ENCODE data around the gene TMEM139.

TMEM139 gene

DNA sequence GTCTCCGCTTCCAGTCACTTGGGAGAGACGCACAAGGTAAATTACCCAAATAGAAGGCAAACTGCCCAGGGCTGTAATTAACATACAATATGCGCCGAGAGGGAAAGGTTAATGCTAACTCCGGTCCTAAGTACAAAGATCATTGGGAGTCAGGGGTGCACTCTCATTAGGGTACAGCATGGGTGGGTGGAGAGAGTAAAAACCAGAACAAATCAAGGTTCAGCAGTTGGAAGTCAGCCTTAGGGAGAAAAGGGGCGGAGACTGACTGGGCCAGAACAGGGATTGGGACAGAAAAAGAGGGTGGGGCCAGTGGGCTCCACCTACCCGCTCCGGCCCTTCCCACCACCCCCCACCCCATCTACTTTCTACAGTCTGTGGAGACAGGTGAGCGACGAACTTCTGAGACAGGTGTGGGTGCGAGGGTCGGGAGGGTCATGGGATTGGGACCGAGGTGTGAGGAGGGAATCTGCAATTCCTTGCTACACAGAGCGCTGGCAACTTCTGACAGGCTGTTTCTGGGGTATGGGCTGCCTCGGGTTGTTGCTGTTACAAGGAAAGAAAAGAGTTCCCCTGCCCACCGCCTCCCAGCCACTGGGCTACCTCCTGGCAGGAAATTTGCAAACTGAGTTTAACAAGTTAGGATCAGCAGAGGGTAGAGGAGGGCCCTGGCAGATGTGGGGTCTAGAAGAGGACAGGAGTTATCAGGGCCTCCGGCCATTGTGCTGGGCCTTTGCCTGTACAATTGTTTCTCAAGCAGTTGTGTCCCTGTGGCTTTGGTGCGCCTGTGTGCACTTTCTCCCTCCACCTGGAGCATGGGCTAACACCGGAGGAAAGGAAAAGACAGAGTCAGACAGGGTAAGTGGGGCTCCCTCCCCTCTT, at the start of gene TMEM139:
TSS of gene TMEM139 (plus strand) at position 368 of the 879 bp plus-strand sequence. CDS start 1,000 bp downstream, outside the sequence.
- DNase-seq, result no peak

DNA sequence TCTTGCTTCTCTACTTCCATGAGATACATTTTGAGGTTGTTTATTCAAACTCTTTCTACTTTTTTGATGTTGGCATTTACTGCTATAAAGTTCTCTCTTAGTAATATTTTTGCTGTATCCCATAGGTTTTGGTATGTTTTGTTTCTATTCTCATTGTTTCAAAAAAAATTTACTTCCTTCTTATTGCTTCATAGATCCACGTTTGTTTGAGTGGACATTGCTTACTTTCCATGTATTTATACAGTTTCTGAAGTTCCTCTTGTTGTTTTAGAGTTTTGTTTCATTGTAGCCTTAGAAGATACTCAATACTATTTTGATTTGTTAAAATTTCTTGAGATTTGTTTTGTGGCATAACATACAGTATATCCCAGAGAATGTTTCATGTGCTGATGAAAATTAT, 49.2 kb upstream of the TMEM139 start:
- DNase-seq, result no peak

DNA sequence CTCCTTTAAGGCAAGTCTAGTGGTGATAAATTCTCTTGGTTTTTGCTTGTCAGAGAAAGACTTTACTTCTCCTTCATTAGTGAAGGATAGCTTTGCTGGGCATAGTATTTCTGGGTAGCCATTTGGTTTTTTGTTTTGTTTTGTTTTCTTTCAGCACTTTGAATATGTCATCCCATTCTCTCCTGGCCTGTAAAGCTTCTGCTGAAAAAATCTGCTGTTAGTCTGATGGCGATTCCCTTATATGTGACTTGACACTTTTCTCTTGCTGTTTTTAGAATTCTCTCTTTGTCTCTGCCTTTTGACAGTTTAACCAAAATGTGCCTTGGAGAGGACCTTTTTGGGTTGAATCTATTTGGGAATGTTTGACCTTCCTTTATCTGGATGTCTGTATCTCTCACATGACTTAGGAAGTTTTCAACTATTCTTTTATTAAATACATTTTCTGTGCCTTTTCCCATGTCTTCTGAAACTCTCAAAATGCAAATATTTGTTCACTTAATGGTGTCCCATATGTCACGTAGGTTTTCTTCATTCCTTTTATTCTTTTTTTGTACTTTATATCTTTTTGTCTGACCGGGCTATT, 48.3 kb upstream of the TMEM139 start:
- DNase-seq, result no peak

DNA sequence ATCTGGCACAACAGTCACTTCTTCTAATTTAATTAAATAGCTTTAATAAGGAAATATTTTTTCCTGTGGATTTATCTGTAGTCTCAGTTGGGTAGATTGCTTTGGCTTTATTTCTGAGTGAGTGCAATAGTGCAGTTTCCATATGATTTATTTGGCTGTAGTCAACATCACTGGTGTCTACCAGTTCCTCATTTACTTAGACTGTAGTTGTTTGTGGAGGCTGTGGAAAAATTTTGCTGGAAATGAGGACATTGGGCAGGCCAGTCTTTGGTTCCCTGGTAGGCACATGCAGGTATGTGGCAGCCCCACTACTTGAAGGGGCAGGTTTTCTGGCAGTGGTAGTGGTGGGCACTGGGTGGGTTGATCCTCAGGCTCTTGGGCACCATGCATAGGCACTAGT, 47.4 kb upstream of the TMEM139 start:
- DNase-seq, result no peak

DNA sequence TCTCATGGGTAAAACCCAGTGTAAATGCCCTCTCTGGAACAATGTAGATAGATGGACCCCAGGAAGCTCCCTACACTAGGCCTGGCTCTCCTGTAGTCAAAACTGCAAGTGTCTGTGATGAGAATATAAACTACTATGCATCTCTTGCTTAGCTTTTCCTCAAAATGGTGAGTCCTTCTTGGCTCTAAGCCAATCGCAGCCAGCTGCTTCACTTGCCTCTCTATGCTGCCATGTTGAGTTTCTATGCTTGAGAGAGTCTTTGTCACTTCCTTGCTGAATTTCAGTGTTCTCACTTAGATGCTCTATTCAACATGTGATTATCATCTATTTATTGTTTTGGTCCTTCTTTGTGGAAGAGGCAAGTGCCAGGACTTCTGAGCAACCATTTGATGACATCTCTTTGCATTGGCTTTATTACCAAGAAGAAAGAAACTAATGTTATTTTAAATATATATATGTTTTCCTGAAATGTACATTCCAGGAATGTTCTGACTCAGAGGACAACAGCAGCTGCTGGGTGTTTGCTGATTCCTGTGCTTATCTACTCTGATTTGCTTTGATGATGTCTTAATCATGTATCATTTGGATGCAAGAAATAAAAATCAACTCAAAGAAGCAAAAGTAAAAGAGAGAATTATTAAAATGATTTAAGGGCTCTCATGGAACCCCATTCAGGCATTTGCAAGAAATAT, 46.3 kb upstream of the TMEM139 start:
- no peak for DNase-seq

DNA sequence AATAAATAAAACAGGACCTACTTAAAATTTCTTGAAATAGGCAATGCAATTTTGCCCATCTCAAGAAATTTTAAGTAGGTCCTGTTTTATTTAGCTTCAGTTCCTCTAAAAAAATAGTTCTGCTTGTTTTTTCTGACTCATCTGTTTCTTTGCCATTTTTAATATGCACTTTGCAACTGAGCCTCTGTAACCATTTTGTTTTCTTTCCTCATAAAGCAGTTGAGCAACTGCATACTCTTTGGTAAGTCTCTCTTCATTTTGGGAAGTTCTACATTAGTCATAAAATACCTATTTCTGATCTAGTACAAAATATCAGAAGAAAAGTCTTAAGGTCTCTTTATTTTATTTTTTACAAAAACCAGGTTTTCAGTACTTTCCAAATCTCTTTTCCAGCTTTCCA, 44.9 kb upstream of the TMEM139 start:
- no peak for DNase-seq

DNA sequence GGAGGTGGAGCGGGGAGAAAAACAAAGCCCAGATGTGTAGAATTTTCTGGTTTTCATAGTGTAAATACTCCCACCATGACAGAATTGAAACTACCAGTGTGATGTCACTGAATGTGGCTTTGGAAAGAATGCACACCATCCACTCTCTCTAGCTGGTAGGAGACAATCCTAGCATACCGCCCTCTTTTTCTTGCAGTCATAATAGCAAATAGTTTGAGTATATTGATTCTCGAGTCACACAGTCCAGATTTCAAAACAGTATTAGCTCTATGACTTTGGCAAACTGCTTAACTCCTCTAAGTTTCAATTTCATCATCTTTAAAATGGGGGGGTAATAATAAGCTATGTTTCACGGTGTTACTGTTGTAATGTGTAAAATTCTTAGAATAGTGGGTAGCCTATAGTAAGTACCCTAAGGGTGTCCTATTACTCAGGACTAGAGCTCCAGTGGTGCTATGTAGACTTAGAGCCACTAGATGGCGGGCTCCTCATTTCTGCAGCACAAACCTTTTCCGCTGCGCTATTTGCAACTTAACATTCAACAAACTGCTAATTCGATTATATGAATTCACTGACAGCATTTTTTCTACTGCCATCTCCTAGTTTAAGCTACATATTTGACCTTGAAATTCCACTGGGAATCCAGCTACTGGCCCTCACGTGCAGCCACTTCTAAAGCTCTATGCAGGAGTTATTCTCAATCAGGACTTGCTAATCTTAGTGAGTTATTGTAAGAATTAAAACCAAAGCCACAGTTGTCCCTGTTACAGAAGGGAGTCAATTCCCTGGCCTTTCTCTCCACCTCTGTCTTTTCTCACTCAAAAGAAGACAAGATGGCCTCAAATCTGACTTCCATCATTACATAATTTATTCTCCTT, 44.2 kb upstream of the TMEM139 start:
- DNase-seq, result peak; percentile 34 to 44

DNA sequence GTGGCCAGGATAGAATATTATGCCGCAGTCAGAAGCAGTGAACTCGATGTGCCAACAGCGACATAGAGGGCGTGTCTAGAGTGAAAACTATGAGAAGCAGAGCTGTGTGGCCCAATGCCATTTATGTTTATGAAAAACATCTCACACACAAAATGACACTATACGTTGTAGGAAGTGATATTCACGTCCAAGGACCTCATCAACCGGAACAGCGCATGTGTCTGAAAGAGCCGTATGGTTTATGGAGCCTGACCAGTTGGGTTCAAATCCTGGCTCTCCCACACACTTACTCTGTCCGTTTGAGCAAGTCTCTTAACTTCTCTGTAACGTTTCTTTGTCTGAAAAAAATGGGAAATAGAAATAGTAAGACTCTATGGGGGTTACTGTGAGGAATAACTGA, 42.5 kb upstream of the TMEM139 start:
- DNase-seq, result no peak

DNA sequence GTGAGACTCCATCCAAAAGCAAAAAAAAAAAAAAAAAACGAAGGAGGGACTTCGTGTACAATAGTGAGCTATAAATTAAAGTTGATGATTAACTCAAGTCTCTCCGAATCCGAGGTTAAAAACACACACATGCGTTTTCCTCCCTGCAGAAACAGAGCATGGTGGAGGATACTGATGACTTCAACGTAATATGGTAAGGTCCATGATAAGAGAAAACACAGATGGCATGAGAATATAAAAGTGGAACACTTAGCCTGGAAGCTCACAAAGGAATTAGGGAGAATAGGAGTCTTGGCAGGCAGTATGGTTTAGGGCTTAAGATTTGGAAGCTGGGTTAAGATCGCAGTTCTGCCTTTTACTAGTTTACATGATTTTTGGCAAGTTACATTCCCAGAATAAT, 41.6 kb upstream of the TMEM139 start:
- DNase-seq, result no peak

DNA sequence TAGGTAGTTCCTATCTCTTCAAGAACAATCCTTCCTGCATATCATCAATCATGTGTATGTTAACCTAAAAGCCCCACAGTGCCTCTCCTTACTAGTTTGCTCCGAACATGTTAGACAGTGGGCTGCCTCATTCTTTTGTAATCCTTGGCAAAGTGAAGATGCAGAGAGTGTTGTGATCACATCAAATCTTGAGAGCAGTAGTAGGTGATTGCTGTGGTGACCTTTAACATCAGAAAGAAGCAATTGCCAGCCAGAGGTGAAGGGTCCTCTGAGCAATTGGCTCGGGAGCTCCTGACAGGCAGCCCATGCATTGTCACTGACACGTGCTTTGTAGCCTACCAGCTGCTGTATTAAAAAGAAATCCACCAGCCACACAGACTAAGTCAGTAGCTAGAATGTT, 41.1 kb upstream of the TMEM139 start:
- no peak for DNase-seq

DNA sequence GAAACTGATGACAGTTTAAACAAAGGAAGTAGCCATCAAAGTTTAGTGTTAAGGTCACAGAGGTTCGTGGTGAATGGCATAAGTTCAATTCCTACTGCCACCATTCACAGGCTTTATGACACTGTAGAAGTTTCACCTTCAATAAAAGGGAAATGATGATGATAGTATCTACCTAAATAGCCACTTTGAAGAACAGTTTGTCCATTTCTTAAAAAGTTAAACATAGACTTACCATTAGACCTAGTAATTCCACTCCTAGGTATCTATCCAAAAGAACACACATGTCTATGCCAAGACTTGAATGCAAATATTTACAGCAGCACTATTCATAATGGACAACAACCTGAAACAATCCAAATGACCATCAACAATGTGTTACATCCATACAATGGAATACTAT, 40.4 kb upstream of the TMEM139 start:
- no peak for DNase-seq

DNA sequence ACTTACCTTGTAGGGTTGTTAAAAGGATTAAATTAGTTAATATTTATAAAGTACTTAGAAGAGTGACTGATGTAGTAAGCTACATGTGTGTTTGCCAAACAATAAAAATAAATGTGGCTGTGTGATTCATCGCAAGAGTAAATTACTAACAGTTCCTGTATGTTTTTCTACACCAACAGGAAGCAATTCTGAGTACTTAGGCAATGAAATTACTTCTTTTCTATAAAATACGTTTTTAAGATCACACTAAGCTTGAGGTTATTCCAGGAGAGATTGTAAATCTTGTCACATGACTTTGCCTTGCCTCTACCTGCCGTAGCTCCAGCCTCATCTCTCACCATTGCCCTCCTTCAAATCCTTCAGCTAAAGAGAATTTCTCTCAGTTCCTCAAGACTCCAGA, 39.6 kb upstream of the TMEM139 start:
- no peak for DNase-seq

DNA sequence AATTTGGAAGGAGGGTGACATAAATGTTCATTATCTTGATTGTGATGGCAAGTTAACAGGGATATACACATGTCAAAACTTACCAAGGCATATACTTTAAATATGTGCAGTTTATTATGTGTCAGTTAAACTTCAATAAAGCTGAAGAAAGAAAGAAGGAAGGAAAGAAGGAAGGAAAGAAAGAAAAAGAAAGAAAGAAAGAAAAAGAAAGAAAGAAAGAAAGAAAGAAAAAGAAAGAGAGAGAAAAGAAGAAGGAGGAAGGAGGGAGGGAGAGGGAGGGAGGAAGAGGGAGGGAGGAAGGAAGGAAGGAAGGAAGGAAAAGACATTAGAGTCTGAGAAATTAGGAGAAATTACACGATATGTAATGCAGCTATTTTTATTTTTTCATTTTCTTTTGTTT, 37.4 kb upstream of the TMEM139 start:
- DNase-seq, result no peak

DNA sequence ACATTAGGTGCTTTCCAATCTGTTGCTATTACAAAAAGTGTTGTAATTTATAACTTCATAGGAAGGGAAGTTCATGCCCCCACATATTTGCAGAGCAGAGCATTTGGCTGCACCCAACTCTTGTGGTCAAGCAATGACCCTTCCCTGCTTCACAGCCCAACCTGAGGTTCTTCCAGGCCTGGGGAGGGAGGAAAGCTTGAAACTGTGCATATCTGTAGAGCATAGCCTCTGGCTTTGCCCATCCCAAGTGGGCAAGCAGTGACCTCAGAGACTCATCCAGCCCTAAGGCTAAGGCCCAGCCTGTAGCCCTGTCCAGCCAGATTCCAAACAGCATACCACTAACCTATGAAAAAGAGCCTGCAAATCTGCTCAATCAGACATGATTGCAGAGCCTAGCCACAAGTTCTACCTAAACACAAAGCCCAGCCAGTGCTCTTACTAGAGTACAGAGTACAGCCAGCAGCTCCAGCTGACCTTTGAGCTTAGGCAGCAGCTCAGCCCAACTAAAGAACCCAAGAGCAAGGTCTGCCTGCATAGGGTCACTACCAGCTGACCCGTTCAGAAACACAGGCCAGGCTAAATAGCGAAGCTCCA, 35.9 kb upstream of the TMEM139 start:
- no peak for DNase-seq

DNA sequence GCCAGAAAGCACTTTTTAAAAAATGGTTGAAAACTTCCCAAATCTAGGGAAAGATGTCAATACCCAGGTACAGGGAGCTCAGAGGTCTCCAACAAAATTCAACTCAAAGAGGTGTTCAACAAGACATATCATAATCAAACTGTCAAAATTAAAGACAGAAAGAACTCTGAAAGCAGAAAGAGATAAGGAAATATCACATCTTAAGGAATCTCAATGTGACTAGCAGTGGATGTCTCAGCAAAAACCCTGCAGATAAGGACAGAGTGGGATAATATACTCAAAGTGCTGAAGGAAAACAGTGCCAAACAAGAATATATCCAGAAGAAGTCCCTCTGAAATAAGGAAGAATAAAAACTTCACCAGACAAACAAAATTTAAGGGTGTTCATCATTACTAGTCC, 34.6 kb upstream of the TMEM139 start:
- no peak for DNase-seq

DNA sequence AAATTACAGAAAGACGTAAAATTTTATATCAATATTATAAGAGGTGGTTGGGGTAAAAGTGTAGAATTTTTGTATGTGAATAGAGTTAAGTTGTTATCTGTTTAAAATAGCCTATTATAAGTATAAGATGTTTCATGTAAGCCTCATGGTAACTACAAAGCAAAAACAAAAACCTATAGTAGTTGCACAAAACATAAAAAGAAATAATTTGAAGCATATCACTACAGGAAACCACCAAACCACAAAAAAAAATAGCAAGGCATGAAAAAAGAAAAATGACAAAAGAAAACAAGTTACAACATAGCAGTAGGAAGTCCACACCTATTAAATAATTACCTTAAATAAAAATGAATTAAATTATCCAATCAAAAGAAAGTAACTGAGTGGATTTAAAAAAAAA, 33.9 kb upstream of the TMEM139 start:
- no peak for DNase-seq

DNA sequence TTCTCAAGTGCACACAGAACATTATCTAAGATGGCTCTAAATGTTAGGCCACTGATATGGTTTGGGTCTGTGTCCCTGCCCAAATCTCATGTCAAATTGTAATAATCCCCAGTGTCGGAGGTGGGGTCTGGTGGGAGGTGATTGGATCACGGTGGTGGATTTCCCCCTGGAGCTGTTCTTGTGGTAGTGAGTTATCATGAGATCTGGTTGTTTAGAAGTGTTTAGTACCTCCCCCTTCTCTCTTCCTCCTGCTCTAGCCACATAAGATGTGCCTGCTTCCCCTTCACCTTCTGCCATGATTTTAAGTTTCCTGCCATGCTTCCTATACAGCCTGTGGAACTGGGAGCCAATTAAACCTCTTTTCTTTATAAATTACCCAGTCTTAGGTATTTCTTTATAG, 32.8 kb upstream of the TMEM139 start:
- no peak for DNase-seq

DNA sequence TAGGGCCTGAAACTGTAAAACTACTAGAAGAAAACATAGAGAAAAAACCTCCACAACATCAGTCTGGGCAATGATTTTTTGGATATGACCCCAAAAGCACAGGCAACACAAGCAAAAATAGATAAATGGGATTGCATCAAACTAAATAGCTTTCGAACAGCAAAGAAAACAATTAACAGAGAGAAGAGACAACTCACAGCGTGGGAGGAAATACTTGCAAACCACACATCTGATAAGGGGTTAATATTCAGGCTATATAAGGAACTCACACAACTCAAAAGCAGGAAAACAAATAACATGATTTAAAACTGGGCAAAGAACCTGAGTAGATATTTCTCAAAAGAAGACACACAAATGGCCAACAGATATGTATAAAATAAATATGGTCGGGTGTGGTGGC, 29.2 kb upstream of the TMEM139 start:
- DNase-seq, result no peak

DNA sequence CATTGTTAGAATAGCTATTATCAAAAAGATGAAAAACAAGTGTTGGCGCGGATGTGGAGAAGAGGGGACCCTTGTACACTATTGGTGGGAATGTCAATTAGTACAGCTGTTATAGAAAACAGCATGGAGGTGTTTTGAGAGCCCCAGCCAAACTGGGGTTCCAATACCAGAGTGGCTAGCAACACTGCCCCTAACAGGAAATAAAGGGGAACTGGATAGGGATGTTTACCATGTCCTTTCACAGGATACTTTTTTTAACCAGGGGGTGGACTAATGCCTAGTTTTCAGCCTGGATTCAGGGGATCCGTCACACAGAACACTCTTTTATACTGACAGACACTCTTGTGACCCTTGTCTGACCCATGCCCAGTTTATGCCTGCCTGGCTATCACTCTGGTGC, 28.4 kb upstream of the TMEM139 start:
- DNase-seq, result no peak

DNA sequence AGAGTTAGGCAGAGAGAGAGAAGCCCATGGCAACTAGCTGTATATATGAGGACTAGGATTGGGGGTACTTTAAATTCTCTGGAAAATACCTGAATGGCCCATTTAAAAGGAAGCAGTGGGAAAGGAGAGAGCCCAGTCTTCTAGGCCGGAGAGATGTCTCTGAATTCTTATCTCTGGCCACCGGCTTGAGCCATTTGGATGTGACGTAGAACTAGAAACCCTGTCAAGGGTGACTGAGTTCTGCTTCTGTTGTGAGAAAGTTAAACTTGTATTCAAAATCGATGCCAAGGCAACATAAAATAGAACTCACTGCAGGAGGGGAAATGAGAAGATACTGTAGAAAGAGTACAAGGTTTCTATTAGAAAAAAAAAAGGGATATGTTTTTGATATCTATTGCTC, 27.8 kb upstream of the TMEM139 start:
- no peak for DNase-seq

DNA sequence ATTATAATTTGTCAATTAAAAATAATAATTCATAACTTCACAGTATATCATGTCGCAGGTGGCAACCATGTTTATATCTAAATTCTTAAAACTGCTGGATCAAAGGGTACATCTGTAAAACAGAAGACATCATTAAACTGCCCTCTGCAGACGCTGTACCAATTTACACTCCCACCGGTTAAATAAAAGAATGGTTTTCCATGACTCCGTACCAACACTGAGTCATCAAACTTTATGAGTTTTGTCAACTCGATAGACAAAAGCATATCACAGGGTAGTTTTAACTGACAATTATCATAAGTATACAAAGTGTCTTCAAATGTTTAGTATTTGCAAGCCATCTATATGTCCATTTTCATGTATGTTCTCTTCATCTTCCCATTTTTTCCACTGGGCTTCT, 27.3 kb upstream of the TMEM139 start:
- DNase-seq, result no peak

DNA sequence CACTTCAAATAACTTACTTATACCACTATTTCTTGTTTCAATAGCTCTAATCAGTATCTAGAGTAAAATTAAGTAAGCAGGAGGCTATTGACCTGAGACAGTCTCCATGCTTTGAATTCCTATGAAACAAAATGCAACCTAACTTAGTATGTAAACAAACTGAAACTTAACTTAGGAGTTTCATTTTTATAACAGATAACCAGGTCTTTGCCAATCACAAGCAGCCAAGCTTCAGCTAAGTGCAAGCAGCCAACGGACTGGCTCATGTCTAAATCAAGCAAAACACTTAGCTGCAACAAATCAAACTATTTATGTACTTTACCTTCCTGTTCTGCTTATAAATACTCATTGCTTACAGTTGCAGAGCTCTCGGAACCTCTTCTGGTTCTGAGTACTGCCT, 25.9 kb upstream of the TMEM139 start:
- DNase-seq, result no peak

DNA sequence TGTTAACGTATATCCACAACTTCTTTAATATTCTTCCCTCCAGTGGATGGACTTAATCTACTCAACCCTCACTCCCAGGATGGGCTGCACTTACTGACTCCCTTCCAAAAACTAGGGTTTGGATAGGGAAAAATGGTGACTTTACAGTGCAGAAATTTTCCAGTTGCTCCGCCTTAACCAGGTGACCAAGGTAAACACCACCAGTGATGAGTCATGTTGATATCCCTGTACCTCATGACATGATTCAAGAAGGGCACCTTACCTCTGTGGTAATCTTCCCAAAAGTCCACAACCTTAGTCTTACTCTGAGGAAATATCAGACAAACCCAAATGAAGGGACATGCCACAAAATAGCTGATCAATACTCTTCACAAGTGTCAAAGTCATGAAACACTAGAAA, 25.0 kb upstream of the TMEM139 start:
- DNase-seq, result no peak
